T-helper 2 cell treated with Interferon-gamma antibody and Interleukin-4, amounts not matched to agents 5 μg/mL and 100 μg/mL, for 36 hours (primary cell): Measurements from ENCODE around the gene TEX44.
"Not testable (repeated sequence)": the region's sequence is repeated elsewhere in the genome, so short reads cannot be mapped to it uniquely, and the experiment has no call there.

Experiments used
- DNase-seq: peaks from one replicate; pipeline ENCODE4 v3.0.0; 2021; ENCODE audit warnings: low spot score
- H3K27ac Mint-ChIP-seq: one replicate; pipeline ENCODE4 v1.8.0; 2021; ENCODE audit warnings: mild to moderate bottlenecking, mixed read lengths
- H3K27me3 Mint-ChIP-seq: one replicate; pipeline ENCODE4 v1.8.0; 2021; ENCODE audit warnings: low read depth, mixed read lengths
- H3K36me3 Mint-ChIP-seq: one replicate; pipeline ENCODE4 v1.8.0; 2021; ENCODE audit warnings: low read depth, mixed read lengths
- H3K4me1 Mint-ChIP-seq: one replicate; pipeline ENCODE4 v1.8.0; 2021; ENCODE audit warnings: low read depth, mixed read lengths
- H3K4me3 Mint-ChIP-seq: one replicate; pipeline ENCODE4 v1.8.0; 2022; ENCODE audit warnings: mild to moderate bottlenecking, moderate library complexity, mixed read lengths
- H3K9me3 Mint-ChIP-seq: one replicate; pipeline ENCODE4 v1.8.0; 2021; ENCODE audit warnings: mixed read lengths

Gene TEX44

GRCh38 chr2:231563378-231563961 lies 29.2 kb upstream of the TEX44 start:
- peak; percentile 25 for DNase-seq
- H3K4me3 Mint-ChIP-seq: no peak overlapping the region

GRCh38 chr2:231565887-231566594 lies 26.6 kb upstream of the TEX44 start:
- Mint-ChIP-seq H3K36me3 (no peaks in the 10 kb centered on the region), H3K9me3 (no peaks in the 10 kb centered on the region), H3K4me3 (no peak overlapping the region), H3K27me3 (no peaks in the 10 kb centered on the region), H3K27ac (no peak overlapping the region), H3K4me1 (peaks cover 4% of the 10 kb centered on the region)
- DNase-seq: no peak

More at GRCh38 chr2:231563378-231563961, 29.2 kb upstream of the TEX44 start:
- Mint-ChIP-seq H3K27ac (no peak overlapping the region), H3K27me3 (peaks cover 2% of the 10 kb centered on the region), H3K36me3 (no peaks in the 10 kb centered on the region), H3K4me1 (peaks cover 1% of the 10 kb centered on the region), H3K9me3 (no peaks in the 10 kb centered on the region)

GRCh38 chr2:231567159-231567558 lies 25.5 kb upstream of the TEX44 start:
- peaks cover 4% of the 10 kb centered on the region for H3K4me1 Mint-ChIP-seq
- no peak overlapping the region for H3K27ac Mint-ChIP-seq
- no peak overlapping the region for H3K4me3 Mint-ChIP-seq
- no peaks in the 10 kb centered on the region for H3K9me3 Mint-ChIP-seq
- no peaks in the 10 kb centered on the region for H3K36me3 Mint-ChIP-seq
- H3K27me3 Mint-ChIP-seq: peaks cover 3% of the 10 kb centered on the region
- no peak for DNase-seq

GRCh38 chr2:231568098-231568784 lies 24.4 kb upstream of the TEX44 start:
- peaks cover 4% of the 10 kb centered on the region for H3K4me1 Mint-ChIP-seq
- DNase-seq: no peak
- H3K27me3 Mint-ChIP-seq: peaks cover 3% of the 10 kb centered on the region
- no peaks in the 10 kb centered on the region for H3K9me3 Mint-ChIP-seq
- H3K27ac Mint-ChIP-seq: no peak overlapping the region
- H3K4me3 Mint-ChIP-seq: no peak overlapping the region
- no peaks in the 10 kb centered on the region for H3K36me3 Mint-ChIP-seq

GRCh38 chr2:231568785-231569435 lies 23.8 kb upstream of the TEX44 start:
- Mint-ChIP-seq H3K36me3 (no peaks in the 10 kb centered on the region), H3K9me3 (no peaks in the 10 kb centered on the region), H3K4me3 (no peak overlapping the region), H3K4me1 (peaks cover 4% of the 10 kb centered on the region), H3K27ac (no peak overlapping the region), H3K27me3 (peaks cover 3% of the 10 kb centered on the region)
- no peak for DNase-seq

- not testable (repeated sequence) for H3K27me3 Mint-ChIP-seq, DNase-seq, H3K9me3 Mint-ChIP-seq, H3K4me3 Mint-ChIP-seq, H3K27ac Mint-ChIP-seq, H3K36me3 Mint-ChIP-seq, H3K4me1 Mint-ChIP-seq
Measured at GRCh38 chr2:231570915-231571314, 21.7 kb upstream of the TEX44 start.

- H3K4me3 Mint-ChIP-seq: no peak overlapping the region
- peaks cover 4% of the 10 kb centered on the region for H3K4me1 Mint-ChIP-seq
- peaks cover 3% of the 10 kb centered on the region for H3K27me3 Mint-ChIP-seq
- H3K9me3 Mint-ChIP-seq: no peaks in the 10 kb centered on the region
- no peak for DNase-seq
- no peak overlapping the region for H3K27ac Mint-ChIP-seq
- no peaks in the 10 kb centered on the region for H3K36me3 Mint-ChIP-seq
Measured at GRCh38 chr2:231571661-231572191, 20.9 kb upstream of the TEX44 start.

- no peaks in the 10 kb centered on the region for H3K36me3 Mint-ChIP-seq
- H3K4me3 Mint-ChIP-seq: no peak overlapping the region
- H3K27me3 Mint-ChIP-seq: peaks cover 3% of the 10 kb centered on the region
- peaks cover 4% of the 10 kb centered on the region for H3K4me1 Mint-ChIP-seq
- no peaks in the 10 kb centered on the region for H3K9me3 Mint-ChIP-seq
- no peak for DNase-seq
- H3K27ac Mint-ChIP-seq: no peak overlapping the region
Measured at GRCh38 chr2:231573096-231573495, 19.6 kb upstream of the TEX44 start.

- DNase-seq: no peak
- Mint-ChIP-seq H3K36me3 (no peaks in the 10 kb centered on the region), H3K27ac (no peak overlapping the region), H3K4me1 (no peaks in the 10 kb centered on the region), H3K4me3 (no peak overlapping the region), H3K27me3 (peaks cover 3% of the 10 kb centered on the region), H3K9me3 (no peaks in the 10 kb centered on the region)
Measured at GRCh38 chr2:231573698-231574421, 18.8 kb upstream of the TEX44 start.

- Mint-ChIP-seq H3K36me3 (no peaks in the 10 kb centered on the region), H3K4me1 (no peaks in the 10 kb centered on the region), H3K27me3 (peaks cover 4% of the 10 kb centered on the region), H3K4me3 (no peak overlapping the region), H3K9me3 (no peaks in the 10 kb centered on the region), H3K27ac (no peak overlapping the region)
- no peak for DNase-seq
Measured at GRCh38 chr2:231575612-231576256, 16.9 kb upstream of the TEX44 start.

- no peak overlapping the region for H3K27ac Mint-ChIP-seq
Measured at GRCh38 chr2:231576465-231576864, 16.2 kb upstream of the TEX44 start.

GRCh38 chr2:231578655-231579054 lies 14.0 kb upstream of the TEX44 start:
- DNase-seq, H3K27ac Mint-ChIP-seq, H3K9me3 Mint-ChIP-seq, H3K36me3 Mint-ChIP-seq, H3K4me3 Mint-ChIP-seq, H3K4me1 Mint-ChIP-seq, H3K27me3 Mint-ChIP-seq: not testable (repeated sequence)

More at GRCh38 chr2:231576465-231576864, 16.2 kb upstream of the TEX44 start:
- no peak overlapping the region for H3K4me3 Mint-ChIP-seq
- no peaks in the 10 kb centered on the region for H3K4me1 Mint-ChIP-seq
- H3K9me3 Mint-ChIP-seq: no peaks in the 10 kb centered on the region
- no peak for DNase-seq
- H3K27me3 Mint-ChIP-seq: peaks cover 4% of the 10 kb centered on the region
- H3K36me3 Mint-ChIP-seq: no peaks in the 10 kb centered on the region

GRCh38 chr2:231579560-231579959 lies 13.1 kb upstream of the TEX44 start:
- Mint-ChIP-seq H3K9me3 (no peaks in the 10 kb centered on the region), H3K27me3 (peaks cover 2% of the 10 kb centered on the region), H3K36me3 (no peaks in the 10 kb centered on the region), H3K4me3 (no peak overlapping the region), H3K27ac (no peak overlapping the region), H3K4me1 (no peaks in the 10 kb centered on the region)
- no peak for DNase-seq
